Measurements from ENCODE around the gene PGC.

GRCh38 chr6:41784581-41785171 lies 37.5 kb upstream of the PGC start:
- no peak for TF ChIP-seq EZH2 (optimal IDR thresholded peaks at IDR 0.05; ENCODE audit: low read depth, low read length)
- no peak for TF ChIP-seq CTCF (IDR thresholded peaks at IDR 0.05; ENCODE audit: low read length)

Data from MM.1S (cell line).